HG03196 (cell line): ENCODE data around the gene ARHGEF28.

Experiments
- ATAC-seq: cut with Tn5 transposase; IDR thresholded peaks from one replicate; pipeline ENCODE4 v1.9.1; 2021; ENCODE audit not compliant: unreplicated experiment

ARHGEF28 gene

GRCh38 chr5:73921741-73922140, 295.7 kb downstream of the ARHGEF28 start:
- no peak for ATAC-seq

- no peak for ATAC-seq
These were observed 296.2 kb downstream of the ARHGEF28 start for GRCh38 chr5:73922224-73922623.

DNA sequence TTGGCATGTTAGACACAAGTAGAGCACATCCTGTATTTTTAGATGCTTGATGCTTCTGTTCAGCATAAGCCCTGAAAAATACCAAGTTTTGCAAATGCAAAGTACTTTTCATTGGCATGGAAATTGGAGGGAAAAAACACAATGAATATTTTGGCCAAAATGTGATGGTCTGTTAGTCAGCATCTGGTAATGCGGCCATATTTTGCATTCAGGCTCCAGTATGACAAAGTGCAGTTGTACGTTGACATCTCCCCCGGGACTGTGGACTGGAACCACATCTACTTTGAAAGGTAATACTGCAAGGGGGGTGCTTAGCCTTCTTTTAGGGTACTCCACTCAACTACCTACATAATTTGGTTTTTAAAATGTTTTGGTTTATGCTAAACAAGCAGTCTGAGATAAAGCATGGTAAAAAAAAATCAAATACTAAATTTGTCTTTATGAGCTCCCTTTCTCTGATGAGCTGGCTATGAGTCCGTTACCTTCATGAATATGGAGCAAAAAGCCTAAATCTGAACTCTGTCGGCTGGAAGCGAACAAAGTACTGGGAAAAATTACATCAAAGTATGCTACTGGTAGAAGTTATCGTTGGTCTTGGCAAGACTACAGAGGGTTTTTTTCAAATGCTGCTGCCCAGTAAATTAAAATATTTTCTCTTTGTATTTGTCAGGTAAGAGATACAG, 297.0 kb downstream of the ARHGEF28 start:
- ATAC-seq: no peak

DNA sequence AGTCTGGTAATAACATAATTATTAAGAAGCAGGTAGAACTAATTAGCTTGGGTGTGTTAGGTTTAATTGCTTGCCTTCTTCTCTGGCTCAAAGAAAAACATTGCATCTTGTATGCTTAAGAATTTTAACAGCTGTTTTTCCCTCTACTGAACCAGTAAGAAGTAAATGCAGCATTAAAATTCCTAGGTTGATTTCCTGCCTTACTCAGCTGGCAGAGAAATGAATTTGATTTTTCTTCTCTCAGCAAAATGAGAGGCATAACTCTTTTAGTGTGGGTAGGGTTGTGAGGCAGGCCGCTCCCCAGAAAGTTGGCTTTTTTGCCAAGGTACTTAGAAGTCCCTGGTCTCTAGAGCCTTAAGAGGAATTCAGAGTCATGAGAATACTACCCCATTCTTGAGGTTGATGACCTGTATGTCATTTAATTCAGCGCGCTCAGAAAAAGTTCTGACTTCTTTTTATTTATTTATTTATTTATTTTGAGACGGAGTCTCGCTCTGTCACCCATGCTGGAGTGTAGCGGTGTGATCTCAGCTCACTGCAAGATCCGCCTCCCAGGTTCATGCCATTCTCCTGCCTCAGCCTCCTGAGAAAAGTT, 302.6 kb downstream of the ARHGEF28 start:
- no peak for ATAC-seq

GRCh38 chr5:73935719-73936118, 309.7 kb downstream of the ARHGEF28 start:
- ATAC-seq: no peak

DNA sequence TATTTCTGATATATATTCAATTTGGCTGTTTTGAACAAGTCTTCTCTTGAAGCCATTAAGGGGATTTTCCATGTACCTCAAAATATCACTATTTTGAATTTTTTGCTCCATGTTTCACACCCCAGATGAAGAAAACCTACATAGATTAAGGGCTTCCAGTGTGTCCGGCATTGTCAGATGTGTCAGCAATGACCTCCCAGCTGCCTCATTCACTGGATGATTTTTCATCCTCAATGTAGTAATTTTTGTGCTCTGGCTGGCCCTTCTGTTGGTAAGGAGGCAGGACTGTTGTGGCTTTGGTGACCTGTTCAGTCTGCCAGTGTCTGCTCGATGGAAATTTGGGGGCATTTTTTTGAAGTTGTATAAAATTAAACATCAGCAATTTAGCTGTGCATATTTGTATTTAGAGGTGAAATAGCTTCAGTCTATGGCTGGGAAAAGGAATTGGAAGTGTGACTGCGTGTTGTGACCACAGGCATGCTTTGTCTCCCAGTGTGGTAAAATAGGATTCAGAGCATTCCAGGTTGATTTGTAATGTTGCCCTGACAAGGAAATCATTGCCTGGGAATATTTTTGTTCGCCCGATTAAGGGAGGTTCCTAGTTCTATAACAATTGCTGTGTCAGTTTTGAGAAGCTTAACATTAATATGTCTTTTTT, 312.4 kb downstream of the ARHGEF28 start:
- no peak for ATAC-seq

- ATAC-seq: no peak
These were observed 312.9 kb downstream of the ARHGEF28 start for GRCh38 chr5:73938938-73939320.

DNA sequence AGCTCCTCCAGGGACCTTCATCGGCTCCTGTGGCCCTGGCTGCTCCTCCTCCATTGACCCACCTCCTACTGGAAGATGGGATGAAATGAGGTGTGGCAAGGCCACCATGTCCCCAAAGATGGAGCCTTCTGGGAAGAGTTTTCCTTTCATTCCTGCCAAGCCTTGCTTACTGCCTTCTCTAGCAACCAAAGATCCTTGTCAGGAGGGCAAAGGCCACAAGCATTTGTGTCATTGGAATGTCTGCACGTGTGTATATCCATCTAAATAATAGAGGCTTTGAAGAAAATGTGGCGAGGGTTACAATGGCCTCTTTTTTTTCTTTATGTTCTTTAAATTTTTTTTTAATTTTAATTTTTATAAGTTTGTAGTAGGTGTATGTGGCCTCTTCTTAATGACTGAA, 313.6 kb downstream of the ARHGEF28 start:
- ATAC-seq: no peak

GRCh38 chr5:73940026-73940425, 314.0 kb downstream of the ARHGEF28 start:
- ATAC-seq: no peak

DNA sequence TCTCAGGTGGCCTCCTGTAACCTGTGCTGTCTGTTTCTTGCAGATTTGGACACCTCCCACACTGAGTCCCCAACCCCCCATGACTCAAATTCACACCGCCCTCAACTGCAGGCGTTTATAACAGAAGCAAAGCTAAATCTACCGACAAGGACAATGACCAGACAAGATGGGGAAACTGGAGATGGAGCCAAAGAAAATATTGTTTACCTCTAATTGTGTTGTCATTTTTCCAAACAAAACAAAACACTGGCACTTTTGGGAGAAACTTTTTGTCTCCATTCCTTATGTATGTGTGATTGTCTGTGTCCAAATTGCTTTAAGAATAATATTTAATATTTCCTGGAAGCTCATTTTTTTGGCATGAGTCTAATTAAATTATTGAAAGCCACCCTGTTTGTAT, 314.8 kb downstream of the ARHGEF28 start:
- no peak for ATAC-seq

DNA sequence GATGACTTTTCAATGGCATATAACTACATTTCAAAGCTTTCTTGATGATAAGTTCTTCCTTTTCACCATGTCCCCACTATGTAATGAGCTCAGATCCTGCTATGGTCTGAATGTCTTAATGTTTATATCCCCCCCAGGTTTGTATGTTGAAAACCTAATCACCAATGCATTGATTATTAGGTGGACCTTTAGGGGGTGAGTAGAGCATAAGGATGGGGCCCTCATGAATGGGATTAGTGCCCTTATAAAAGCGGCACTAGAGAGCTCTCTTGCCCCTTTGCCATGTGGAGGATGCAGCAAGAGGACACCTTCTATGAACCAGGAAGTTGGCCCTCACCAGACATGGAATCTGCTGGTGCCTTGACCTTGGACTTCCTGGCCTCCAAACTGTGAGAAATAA, 316.8 kb downstream of the ARHGEF28 start:
- ATAC-seq: no peak

- no peak for ATAC-seq
These were observed 317.4 kb downstream of the ARHGEF28 start for GRCh38 chr5:73943397-73943796.

DNA sequence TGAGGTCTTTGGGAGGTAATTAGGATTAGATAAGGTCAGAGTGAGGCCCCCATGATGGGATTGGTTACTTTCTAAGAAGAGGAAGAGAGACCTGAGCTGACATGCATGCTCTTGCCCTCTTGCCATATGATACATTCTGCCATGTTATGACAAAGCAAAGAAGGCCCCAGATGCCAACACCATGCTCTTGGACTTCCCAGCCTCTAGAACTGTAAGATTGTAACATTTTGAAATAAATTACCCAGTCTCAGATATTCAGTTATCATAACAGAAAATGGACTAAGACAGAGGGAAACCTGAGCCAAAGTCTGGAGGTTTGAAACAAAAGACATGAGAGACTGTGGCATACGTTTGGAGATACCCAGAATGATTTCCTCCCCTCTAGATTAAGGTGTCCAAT, 318.6 kb downstream of the ARHGEF28 start:
- ATAC-seq: no peak

DNA sequence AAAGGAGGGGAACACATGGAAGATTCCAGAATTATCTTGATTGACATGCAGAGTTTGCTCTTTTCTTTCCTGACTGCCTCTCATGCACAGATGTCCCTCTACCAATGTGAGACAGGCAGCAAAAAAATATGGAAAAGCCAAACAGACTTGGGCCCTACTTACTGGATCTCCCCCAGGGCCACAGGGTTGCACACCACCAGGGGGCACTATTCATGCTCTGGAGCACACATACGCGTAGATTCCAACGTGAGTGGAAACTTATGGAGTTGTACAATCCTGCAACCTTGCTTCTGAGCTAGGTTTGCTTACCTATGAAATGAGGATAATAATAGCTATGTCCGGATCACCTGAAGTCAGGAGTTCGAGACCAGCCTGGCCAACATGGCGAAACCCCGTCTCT, 319.5 kb downstream of the ARHGEF28 start:
- no peak for ATAC-seq

DNA sequence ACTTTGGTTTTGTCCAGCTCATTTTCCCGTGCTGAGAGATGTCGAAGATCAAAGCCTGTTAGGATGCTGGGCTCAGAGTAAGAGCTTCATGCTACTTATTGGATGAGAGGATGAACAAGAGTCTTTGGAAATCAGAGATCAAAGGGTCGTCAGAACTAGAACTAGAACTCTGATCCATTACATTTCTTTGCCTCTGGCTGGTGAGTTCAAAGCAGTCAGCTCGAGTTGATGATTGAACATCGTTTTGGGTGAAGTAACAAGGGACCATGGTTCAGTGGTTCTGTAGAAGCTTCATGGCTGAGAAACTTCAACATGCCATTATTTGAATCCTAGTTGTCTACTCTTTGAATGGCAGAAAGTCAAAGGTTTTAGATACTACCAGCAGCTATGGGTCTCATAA, 320.3 kb downstream of the ARHGEF28 start:
- ATAC-seq: no peak

- ATAC-seq: no peak
These were observed 321.1 kb downstream of the ARHGEF28 start for GRCh38 chr5:73946919-73947602.

- ATAC-seq: no peak
These were observed 322.1 kb downstream of the ARHGEF28 start for GRCh38 chr5:73947906-73948640.

DNA sequence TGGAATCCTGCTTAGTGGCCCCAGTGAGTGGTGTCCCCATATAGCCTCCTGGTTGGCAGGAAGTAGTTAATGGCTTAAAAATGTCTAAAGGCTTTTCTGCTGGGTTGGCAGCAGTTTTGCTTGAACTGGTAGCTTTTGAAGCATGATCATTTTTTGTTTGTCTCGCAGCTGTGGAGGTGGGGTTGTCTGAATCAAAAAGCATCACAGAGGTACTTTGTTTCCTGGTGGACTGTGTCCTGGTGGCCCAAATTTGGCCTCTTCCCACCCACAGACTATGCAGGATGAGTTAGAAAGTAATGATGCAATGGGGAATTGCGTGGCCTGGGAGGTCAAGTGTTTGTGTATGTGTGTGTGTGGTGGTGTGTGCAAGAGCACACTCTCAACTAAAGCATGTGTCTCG, 322.7 kb downstream of the ARHGEF28 start:
- ATAC-seq: no peak

DNA sequence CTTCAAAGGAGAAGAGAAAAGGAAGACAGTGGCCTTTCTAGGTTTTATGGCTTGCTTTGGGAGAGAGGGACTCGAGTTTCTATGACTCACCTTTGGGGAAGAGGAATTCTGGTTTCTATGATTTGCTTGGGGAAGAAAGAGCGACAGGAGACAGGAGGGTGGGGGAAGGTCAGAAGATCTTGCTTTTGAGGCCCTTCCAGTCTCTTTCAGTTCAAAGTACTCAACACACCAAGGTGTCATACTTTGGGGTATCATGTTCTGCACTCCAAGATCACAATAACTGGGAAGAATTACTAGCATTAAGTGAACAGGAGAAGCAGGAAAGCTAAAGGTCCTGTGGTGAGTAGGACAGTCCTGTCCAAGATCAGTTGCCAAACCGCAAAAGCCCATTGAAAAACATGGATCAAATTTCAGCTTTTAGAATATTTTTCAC, 324.5 kb downstream of the ARHGEF28 start:
- ATAC-seq: no peak

DNA sequence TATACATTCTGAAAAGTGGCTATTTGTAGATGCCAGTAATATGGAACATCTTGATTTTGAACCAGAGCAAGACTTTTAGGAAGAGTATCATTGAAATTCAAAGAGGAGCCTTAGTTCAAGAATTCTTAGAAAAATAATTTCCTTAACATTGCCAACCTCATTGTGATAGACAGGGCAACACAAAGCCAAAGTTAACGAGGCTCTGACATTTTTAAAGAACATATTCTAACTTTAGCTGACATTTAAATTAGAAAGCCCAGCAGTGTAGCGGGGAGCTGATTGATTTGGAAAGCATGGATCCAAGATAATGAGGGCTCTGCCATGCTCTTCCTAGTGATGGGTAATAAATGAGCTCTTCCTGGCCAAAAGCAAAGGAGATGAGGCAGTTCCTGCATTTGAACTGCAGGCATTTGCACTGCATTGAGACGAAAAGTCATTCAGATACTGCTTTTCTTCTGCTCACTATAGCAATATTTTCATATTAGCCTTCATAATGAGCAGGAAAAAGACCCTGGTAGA, 325.0 kb downstream of the ARHGEF28 start:
- ATAC-seq: no peak

DNA sequence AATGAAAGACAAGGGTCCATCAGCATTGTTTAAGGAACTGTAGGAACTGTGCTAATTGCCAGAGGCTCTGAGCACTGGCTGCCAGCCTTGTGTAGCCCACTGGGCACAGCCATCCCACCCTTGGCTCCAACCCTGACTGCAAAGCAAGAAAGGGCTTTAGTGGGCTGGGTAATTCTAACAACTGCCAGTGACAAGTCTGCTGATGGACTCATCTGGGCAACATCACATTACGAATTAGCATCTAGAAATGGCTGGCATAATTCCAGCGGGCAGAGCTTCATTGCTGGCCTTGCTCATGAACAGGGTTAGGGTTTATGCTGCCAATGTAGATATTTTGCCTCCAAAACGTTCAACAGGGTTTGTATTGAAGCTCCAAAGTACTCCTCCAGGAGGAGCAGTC, 326.9 kb downstream of the ARHGEF28 start:
- ATAC-seq: no peak
